ENCODE measurements around the gene CDH8.

The CDH8 gene

GRCh38 chr16:61644736-61645135 lies 391.5 kb downstream of the CDH8 start:
- no peak for DNase-seq (ENCODE audit: low read depth)

GRCh38 chr16:61617219-61617783 lies 418.9 kb downstream of the CDH8 start:
- DNase-seq (ENCODE audit: low read depth), result no peak

- DNase-seq (ENCODE audit: low read depth), result no peak
Measured at GRCh38 chr16:61616088-61616487, 420.1 kb downstream of the CDH8 start.

- DNase-seq (ENCODE audit: low read depth), result no peak
Measured at GRCh38 chr16:61611847-61612491, 424.3 kb downstream of the CDH8 start.

- no peak for DNase-seq (ENCODE audit: low read depth)
Measured at GRCh38 chr16:61606581-61606980, 429.7 kb downstream of the CDH8 start.

Measured in activated T-cell treated with anti-CD3 and anti-CD28 coated beads for 1 hour (primary cell).